ENCODE results near the gene LRRC9.

DNA sequence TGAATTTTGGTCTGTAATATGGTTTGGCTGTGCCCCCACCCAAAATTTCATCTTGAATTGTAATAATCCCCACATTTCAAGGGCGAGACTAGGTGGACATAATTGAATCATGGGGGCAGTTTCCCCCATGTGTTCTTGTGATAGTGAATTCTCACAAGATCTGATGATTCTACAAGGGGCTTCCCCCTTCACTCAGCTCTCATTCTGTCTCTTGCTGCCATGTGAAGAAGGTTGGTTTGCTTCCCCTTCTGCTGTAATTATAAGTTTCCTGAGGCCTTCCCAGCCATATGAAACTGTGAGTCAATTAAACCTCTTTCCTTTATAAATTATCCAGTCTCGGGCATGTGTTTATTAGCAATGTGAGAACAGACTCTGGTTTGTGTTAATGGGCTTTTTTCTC is 5.9 kb downstream of the LRRC9 start:
- TF ChIP-seq, protein P1, sequence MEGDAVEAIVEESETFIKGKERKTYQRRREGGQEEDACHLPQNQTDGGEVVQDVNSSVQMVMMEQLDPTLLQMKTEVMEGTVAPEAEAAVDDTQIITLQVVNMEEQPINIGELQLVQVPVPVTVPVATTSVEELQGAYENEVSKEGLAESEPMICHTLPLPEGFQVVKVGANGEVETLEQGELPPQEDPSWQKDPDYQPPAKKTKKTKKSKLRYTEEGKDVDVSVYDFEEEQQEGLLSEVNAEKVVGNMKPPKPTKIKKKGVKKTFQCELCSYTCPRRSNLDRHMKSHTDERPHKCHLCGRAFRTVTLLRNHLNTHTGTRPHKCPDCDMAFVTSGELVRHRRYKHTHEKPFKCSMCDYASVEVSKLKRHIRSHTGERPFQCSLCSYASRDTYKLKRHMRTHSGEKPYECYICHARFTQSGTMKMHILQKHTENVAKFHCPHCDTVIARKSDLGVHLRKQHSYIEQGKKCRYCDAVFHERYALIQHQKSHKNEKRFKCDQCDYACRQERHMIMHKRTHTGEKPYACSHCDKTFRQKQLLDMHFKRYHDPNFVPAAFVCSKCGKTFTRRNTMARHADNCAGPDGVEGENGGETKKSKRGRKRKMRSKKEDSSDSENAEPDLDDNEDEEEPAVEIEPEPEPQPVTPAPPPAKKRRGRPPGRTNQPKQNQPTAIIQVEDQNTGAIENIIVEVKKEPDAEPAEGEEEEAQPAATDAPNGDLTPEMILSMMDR (IDR thresholded peaks at IDR 0.05), result no peak
- TF ChIP-seq POLR2A (IDR thresholded peaks at IDR 0.05), result no peak
- TF ChIP-seq POLR2AphosphoS5 (IDR thresholded peaks at IDR 0.05), result no peak
- TF ChIP-seq EP300 (IDR thresholded peaks at IDR 0.05), result no peak
